GF-D8 (cell line): ENCODE results near the gene DPP8.

Source experiments
- DNase-seq: peaks from one replicate; lab custom pipeline; 2025; lab: John Stamatoyannopoulos, UW

Gene DPP8

DNA sequence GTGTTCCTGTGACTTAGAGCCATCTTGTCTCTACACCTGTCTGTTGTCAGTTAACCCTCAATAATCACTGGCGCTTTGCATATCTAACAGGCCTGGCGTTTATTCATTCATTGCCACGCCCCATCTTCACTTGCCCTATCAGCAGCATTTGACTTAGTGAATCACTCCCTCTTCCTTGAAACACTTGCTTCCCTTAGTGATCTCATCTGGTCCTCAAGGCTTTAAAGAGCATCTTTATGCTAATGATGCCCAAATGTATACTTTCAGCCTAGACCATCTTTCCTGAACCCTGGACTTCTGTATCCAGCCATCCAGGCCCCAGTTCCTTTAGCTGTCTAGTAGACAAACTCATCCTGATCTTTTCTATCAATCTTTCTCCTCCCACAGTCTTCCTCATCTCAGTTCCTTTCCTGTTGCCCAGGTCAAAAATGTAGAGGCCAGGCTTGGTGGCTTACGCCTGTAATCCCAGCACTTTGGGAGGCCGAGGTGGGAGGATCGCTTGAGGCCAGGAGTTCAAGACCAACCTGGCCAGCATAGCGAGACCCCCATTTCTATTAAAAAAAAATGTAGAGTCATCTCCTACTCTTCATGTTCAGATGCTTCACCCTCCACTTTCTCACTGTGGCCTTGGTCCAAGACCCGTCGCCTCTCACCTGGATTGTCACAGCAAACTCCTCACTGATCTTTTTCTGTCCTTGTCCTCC, 93.4 kb downstream of the DPP8 start:
- no peak for DNase-seq

DNA sequence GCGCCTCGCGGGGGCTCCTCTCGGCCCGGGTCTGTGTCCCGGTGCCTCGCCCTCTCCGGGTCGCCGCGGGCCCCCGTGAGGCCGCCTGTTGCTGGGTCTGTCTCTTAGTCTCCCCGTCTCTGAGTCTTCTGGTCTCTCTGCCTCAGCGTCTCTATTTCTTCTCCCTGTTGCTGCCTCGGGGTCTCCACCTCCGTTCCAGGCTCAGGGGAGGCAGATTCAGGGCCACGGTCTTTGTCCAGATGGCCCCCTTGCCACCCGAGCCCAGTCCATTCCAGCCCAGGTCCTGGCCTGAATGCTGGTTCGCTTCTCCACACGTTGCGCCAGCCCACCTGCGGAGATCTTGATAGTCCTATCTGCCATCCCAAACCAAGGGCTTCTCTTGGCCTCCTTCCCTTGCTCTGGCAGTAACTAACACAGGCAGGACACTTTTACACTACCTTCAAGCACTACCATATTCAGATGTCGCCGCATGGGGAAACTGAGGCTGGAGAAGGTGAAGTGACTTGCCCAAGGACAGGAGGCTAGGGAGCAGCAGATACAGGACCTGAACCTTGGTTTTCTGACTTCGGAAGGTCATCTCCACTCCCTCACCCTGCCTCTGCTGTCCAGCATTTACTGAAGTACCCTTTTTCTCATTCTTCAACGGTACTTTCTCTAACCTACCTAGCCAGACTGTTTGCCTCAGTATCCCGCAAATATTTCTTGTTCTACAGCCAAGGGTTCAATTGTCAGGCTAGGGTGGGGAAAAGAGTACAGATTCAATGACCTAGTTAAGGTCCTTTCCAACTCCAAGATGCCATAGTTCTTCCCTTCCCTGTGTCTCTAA, 94.1 kb downstream of the DPP8 start:
- DNase-seq: no peak

DNA sequence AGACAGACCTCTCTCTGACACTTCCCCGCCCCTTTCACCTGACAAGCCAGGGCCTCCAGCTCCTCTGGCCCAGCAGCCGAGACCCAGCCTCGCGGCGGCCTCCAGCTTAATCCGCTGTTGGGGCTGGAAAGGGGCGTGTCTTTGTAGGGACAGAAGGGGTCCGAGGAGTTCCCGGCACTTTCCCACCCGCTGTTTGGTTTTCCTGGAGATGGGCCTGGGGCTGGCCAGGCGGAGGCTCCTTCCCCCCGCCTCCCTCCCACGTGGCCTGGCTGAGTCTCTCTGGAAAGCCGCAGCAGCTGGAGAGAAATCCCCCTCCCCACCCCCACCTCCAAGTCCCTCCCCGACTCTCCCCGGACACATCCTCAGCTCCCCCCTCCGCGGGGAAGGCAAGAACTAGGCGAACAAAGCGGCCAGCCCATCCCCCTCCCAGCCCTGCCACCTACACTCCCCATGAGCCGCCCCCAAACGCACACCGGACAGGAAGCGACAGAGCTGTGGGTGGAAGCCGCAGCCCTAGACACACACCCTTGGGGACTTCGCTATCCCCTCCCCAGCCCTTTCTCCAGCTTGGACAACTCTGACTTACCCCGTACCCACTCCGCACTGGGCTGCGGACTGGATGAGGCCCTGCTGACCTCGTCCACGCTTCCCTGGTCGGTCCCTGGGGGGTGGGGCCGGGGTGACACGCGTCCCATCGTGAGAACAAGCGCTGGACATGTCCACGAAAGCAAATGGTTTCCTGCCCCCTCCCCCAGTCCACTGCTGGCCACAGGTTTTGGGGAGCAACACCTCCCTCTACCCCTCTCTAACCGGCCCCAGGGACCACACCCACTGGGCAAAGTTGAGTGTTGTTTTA, 95.9 kb downstream of the DPP8 start:
- no peak for DNase-seq

DNA sequence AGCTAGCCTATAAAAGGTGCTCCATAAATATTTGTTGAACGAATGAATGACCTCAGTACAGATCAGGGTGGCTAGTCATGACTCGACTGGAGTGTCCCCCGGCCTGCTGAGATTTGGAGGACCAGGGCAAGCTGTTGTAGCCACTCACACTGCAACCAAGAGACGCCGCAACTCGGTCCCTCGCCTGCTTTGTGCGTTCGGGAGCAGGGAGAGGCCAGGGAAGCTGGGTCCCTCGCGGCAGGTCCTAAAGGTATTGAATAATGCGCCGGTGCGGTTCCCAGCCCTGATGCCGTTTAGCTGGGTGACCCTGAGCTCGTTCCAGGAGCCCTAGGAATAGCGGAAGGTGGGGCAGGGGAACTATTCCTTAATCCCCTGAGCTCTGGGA, 96.5 kb downstream of the DPP8 start:
- no peak for DNase-seq

DNA sequence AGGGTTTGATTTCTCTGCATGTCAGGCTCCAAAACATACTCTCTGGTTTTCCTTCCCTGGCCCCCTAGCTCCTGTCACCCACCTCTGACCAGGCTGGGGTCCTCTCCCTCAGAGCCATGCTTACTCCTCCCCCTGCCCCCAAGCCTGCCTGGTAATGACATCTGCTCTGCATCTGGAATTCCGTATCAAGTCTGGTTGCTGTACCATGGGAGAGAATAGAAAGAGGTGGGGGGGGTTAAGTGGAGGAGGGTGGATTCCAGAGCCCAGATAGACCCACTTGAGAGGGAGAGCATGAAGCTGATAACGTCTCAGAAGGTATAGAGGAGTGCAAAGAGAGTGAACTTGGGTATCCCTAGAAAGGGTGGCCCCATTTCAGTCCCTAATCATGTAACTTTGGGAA, 98.9 kb downstream of the DPP8 start:
- no peak for DNase-seq

DNA sequence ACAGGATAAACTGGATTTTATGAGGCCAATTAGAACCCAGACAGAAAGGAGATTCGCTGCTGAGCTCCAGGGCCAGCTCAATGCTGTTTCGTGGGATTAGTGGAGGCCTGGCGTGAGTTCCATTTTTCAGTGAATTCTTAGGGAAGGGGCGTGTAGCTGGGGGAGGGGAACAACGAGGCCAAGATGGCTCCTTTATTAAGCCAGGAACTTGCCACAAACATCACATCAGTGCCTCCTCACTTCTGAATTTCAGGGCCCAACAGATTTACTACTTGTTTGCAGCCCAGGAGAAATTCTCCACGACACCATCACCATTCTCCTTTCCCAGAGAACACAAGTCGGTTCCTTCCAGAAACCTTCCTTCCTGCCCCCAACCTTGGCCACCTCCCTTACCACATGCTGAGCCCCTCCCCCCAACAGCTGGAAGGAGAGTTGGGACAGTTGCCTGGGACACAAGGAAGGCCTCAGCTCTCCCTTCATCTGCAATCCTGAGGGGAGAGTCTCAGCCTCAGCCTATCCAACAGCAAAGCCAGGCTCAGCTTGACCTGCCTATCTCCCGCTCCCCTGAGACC, 100.6 kb downstream of the DPP8 start:
- DNase-seq: no peak

DNA sequence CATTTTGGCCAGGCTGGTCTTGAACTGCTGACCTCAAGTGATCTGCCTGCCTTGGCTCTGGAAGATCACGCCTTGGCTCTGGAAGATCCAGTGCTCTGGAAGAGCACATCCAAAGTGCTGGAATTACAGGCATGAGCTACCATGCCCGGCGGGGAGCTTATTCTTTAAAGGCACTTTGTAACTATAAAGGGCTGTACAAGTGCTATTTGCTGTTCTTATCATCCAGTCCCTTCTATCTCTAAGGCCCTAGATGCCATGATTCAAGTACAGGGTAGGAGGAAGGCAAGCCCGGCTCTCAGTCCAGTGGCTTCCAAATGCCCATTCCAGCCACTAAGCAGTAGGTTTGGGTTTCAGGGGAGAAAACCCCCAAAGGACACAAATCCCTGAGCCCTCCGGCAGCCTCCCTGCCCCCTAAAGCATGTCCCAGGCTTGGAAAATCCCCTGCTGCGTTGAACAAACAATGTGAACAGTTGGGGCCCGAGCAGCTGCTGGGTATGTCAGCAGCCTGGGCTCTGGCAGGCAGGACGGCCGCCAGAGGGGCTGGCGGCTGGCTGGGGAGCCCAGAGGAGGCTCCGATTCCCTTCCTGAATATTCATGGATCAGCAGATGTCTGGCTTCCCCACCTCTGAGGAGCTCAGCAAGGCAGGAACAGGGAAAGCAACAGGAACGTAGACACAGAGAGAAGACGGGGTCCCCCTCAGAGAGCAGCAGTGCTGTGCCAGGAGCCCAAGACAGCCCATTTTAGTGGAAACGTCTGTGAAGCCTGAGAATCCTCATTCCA, 102.5 kb downstream of the DPP8 start:
- DNase-seq: no peak

DNA sequence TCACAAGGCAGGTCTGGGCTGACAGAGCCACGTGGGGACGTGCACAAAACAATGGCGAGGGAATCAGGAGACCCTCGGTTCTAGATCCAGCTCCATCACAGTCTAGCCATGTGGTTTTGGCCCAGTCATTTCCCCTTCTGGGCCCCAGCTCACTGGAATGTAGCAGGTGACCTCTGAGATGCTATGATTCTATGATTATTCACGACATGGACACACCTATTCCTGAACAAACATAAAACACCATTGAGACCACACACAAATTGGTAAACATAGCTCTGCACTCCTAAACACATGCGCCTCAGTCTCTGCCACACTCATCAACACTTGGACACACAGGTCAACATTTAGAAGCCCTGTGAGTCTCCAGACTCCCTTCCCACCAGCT, 103.7 kb downstream of the DPP8 start:
- no peak for DNase-seq

DNA sequence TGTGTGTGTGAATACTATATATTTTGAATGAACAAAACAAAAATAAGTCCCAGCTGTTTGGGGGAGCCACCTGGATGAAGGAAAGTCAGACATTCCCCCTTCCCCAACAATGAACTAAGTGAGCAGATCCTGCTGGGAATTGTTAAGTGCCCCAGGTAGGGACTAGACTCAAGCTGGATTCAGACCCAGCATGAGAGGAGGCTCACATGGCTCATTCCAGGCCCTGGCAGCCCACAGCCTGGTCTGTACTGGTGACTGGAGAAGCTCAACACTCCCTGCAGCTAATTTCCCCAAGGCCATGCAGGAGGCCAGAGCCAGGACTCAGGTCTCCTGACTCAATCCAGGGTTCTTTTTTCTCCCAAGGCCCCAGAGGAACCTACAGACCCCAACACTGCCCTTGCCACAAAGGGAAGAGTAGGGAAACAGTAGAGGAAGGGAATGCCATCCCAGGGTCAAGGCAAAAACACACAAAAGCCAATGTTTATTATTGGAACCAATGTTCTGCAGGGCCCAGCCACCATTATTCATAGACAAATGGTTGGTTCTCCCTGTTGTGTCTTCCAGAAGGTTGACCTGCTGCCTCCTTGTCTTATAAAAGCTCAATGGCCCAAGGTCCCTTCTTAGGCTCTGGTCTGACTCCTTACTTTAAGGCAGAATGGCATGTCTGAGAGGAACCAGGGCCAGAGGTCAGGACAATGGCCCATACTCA, 104.3 kb downstream of the DPP8 start:
- DNase-seq: no peak

DNA sequence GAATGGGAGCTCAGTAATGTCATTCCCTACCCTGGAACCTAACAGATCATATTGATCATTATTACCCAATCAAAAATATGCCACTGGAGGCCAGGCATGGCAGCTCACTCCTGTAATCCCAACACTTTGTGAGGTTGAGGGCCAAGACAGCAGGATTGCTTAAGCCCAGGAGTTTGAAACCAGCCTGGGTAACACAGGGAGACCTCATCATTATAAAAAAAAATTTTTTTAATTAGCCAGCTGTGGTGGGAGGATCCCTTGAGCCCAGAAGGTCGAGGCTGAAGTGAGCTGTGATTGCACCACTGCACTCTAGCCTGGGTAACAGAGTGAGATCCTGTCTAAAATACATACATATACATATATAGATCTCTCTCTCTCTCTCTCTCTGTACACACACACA, 104.9 kb downstream of the DPP8 start:
- no peak for DNase-seq

DNA sequence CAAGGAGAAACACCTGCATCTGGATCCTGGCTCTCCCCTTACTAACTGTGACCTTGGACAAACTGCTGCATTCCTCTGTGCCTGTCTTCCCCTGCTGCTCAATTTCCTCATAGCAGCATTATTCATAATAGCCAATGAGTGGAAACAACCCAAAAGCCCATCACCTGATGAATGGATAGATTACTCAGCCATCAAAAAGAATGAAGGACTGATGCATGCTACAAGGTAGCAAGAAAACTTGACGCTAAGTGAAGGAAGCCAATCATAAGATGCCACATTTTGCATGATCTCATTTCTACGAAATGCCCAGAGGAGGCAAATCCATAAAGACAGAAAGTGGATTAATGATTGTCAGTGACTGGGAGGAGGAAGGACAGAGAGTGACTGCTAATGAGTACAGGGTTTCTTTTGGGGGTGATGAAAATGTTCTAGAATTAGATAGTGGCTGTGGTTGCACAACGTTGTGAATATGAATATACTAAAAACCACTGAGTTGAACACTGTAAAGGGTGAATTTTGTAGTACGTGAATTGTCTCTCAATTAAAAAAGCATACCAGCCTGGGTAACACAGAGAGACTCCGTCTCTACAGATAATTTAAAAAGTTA, 105.9 kb downstream of the DPP8 start:
- DNase-seq: no peak

DNA sequence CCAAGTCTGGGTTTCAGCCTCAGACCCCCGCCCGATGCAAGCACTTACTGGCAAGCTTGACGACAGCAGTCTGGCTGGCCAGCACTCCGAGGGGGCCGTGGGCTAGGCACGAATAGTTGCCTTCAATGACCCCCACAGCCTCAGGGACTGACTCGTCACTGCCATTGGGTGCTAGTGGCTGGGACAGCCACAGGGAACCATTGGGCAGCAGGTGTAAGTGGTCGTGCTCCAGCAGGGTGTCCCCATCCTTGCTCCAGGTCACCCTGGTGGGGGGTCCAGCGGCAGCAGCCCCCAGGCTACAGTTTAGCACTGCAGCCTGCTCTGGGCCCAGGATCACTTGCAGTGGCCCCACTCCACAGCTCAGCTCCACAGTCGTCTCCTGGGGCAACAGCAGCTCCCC, 106.5 kb downstream of the DPP8 start:
- DNase-seq: no peak

DNA sequence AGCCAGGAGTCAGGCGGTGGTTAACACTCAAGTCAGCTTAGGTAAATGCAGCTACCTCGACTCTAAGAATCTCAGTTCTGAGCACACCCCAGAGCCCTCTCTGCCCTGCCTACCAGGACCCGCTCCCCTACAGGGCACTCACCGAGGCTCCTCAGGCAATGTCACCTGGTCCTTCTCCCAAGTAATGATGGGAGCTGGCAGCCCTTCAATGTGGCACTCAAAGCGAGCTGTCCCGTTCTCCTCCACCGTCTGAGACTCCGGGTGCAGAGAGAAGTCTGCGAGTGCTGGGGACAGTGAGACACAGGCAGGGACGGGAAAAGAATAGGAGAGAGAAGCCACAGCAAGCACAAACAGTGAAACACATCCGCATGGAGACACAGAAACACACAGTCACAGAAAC, 107.5 kb downstream of the DPP8 start:
- DNase-seq: no peak

DNA sequence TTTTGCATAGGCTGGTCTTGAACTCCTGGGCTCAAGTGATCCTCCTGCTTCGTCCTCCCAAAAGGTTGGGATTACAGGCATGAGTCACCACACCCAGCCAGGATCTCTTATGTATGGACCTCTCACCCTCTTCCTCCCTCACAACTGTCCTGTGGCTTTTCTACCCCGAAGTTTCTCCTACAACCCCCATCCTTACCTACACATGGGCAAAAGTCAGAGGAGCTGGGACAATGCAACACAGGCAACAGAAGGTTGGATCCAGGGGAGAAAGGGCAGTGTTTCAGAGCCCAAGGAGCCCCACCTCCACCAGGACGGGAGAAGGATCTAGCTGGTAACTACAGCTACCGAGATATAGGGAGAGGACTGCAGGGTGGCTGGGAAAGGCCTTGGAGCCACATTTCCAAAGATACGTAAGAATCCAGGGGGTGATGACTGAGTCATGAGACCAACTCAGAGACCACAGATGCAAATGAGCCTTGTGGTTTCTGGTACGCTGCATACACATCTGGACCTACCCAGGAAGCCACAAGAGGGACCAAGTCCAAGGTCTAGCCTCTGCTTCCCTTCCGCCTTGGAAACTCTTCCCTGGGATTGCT, 108.4 kb downstream of the DPP8 start:
- DNase-seq: no peak

DNA sequence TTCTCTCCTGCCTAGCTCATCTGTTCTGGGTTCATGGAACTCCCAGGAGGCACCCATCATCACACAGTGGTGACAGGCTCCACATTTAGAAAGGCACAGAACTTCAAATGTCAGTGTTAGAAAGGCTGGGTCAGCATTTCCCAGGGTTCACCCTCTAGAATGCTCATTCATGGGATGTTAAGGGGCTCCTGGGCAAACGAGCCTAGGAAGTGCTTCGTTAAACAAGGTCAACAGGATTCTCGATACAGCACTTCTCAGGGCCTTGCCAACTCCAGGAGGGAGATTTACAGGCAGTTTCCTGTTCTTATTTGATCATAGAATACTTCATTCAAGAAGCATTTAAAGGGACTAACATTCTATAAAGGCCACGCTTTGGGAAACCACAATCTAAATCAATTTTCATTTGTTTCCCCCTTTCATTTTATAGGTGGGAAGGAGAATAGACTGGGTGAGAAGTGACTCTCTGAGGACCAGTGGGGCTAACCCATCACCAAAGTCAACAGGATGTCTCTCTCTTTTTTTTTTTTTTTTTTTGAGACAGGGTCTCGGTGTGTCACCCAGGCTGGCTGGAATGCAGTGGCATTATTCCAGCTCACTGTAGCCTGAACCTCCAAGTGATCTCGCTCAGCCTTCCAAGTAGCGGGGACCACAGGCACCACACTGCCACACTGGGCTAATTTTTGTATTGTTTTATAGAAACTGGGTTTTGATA, 109.0 kb downstream of the DPP8 start:
- DNase-seq: no peak

DNA sequence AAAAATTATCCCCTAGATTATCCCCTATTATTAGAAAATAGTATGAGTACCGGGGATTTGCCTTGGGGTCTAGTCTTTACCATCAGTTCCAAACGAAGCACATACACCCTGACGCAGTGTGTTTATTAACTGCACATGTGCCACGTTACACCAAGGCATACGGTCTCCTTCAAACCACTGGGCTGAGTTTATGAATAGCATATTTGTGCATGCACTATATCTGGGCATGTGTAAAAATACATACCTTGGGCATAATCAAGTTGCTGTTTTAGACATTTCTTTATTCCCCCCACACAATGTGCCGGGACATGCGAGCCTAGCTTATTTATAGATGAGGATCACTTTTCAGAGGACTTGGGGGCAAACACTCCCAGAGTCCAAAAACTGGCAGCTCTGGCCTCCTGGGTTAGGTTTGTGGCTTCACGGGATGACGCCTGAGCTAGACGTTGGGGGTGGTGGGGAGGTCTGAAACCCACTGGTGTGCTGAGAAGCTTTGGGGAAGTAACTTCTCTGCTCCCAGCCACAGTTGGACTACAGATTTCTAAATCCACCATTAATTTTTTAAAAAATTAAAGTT, 111.0 kb downstream of the DPP8 start:
- no peak for DNase-seq

DNA sequence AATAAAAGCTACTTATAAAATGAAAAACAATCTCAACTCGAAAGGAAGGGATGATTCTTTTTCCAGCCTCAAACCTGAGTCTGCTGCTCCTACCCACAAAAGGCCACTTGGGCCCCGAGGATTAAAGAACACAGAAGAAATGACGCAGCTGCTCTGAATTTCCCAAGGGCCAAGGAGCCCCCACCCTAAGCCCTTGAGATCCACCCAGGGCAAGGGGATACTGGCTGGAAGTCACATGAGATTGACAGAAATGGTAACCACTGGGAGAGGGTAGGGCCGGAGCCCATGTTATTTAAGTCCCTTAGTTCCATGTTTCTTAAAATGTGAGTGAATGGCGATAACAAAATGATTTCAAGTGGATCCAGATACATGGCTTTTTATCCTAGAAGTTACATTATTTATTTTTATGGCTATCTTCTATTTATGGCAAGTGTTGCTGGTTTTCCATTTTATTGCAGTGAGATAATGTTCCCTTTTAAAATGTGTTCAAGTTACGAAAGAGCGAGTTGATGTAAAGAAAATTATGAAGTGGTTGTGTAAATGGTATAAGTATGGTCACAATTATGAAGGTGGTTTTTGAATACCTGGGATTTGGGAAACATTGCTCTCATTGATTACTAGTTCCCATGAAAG, 111.6 kb downstream of the DPP8 start:
- no peak for DNase-seq

DNA sequence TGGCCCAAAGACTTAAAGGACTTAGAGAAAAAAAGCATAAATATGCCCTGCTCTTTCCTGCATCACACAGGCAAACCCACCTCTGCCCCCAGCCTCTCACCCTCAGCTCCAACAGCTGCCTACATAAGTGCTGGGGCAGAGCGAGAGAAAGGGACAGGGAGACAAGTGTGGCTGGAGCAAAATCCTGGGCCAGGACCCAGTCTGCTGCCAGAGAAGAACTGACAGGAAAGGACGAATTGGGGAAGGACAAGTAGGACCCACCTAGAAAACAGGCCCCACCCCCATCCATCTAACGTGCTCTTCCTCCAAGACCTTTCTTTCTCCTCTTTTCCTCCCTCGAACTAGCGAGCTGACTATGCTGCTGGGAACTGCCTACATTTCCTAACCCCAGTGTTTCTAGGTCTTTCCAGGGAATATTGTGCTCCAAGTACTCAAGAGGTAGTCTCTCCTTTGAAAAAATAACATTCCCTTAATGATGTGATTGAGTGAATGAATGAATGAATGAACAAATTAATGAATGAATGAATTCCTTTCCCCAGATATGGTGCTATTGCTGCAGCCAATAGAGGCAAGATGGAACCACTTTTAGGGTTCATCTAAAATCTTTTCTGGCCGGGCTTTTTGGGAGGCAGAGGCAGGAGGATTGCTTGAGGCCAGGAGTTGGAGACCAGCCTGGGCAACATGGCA, 113.2 kb downstream of the DPP8 start:
- DNase-seq: no peak
